Measurements from ENCODE around the gene SEZ6L.

DNA sequence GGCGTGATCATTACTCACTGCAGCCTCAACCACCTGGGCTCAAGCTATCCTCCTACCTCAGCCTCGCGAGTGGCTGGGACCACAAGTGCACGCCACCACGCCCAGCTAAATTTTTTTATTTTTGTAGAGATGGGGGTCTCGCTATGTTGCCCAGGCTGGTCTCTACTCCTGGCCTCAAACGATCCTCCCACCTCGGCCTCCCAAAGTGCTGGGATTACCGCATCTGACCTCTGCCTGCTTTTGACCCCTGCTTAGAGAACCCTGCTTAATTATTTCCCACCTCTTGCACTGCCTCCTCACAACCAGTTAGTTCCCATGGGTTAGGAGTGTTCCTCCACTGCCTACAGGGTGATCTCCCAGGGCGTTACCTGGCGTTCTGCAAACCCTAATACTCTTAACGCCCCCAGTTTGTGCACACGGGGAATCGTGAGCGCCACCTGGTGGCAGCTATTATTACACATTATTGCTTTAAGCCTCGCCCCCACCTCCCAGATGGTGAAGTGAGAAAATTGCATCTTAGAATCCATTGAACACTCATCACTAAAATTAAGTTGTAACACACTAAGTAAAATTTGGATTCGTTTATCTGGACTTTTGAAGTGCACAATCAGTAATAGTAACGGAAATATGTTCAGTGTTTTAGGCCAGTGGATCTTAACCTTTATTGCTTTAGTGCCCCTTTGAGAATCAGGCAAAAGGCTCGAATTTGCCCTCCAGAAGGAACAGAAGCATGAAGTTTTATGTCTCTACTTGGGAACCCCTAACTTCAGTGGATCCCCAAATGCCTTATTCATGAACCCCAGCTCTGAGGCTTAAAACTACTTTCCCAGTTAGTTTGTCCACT, 198.4 kb downstream of the SEZ6L start:
- TF ChIP-seq POLR2A (IDR thresholded peaks at IDR 0.05) (no peak), CTCF (IDR thresholded peaks at IDR 0.05) (no peak)

All from lower leg skin (tissue), 3 donors.